Endothelial cell of umbilical vein (primary cell): Measurements from ENCODE around the gene DAAM1.

Source experiments
- CTCF ChIP-seq, 2 donors: IDR thresholded peaks; 1 replicate in 1 of 2; 2 replicates in 1 of 2; pipeline ENCODE4 v1.5.1; 2011; ENCODE audit warnings: low read length in 2 of 2, mild to moderate bottlenecking in 2 of 2, moderate library complexity in 2 of 2, control low read depth in 1 of 2, inconsistent platforms in 1 of 2, low read depth in 1 of 2; ENCODE audit not compliant: insufficient read depth in 1 of 2; ENCODE audit errors: extremely low read depth in 1 of 2
- POLR2A ChIP-seq: IDR thresholded peaks from 2 replicates; pipeline ENCODE4 v1.6.1; 2012; ENCODE audit warnings: low read depth, mild to moderate bottlenecking, control low read depth, low read length

- TF ChIP-seq POLR2A = no peak
- TF ChIP-seq CTCF (IDR thresholded peaks at IDR 0.05; ENCODE audit: extremely low read depth in 1 of 2, insufficient read depth in 1 of 2, low read depth in 1 of 2, low read length in 2 of 2) = no peak
Observed at GRCh38 chr14:59210621-59211020, 22.2 kb downstream of the DAAM1 start.
